Measurements from ENCODE around the gene ATPAF1. TPM values are rescaled to one million over a fixed set of nuclear protein-coding genes. Genes with fewer than 3 reads are reported as not detected.

ATPAF1 gene
- total and polyA plus RNA-seq, 9 of the 15 experiments (the other 6 are each of a cell fraction or from before 2014, with no cell fraction given): 6.3 to 56.2 (median 27.4) TPM

- ChIA-PET CTCF (ENCODE audit: low intra/inter-chr PET ratio) (interaction anchor here (0.9 kb wide), 1 partner anchor 37 kb away, joined by 3 read pairs; no protein-coding TSS in a partner anchor), POLR2A (interaction anchor here (1.1 to 1.4 kb wide), 2 partner anchors 8 to 13 kb away, joined by 4 read pairs; no protein-coding TSS in a partner anchor)
- Histone ChIP-seq H3K4me2 (ENCODE audit: insufficient read depth, low read length) (no peak overlapping the region), H3K4me3 (no peak overlapping the region), H3K27ac (ENCODE audit: extremely low read depth, low read depth, low read length) (no peak overlapping the region), H4K20me1 (replicated peaks; ENCODE audit: control insufficient read depth, insufficient read depth, low read length) (no peaks in the 10 kb centered on the region), H3K36me3 (ENCODE audit: control insufficient read depth, insufficient read depth, low read length) (peaks cover 30% of the 10 kb centered on the region), H3K9me1 (ENCODE audit: control insufficient read depth, insufficient read depth, low read length) (no peaks in the 10 kb centered on the region), H3K9ac (ENCODE audit: insufficient read depth in 1 of 2, low read depth in 2 of 2, low read length in 2 of 2) (no peak overlapping the region), H3K79me2 (ENCODE audit: control insufficient read depth, insufficient read depth, low read length) (no peaks in the 10 kb centered on the region), H3K9me3 (replicated peaks; ENCODE audit: control insufficient read depth, insufficient read depth, low read depth, low read length) (no peaks in the 10 kb centered on the region), H2AFZ (ENCODE audit: low read depth, low read length) (no peak overlapping the region), H3K27me3 (ENCODE audit: control insufficient read depth in 2 of 2, insufficient read depth in 2 of 2, low read length in 2 of 2) (no peaks in the 10 kb centered on the region), H3K4me1 (replicated peaks in 1 of 2; ENCODE audit: control insufficient read depth in 2 of 2, insufficient read depth in 2 of 2, low read length in 2 of 2) (no peaks in the 10 kb centered on the region)
- ATAC-seq: no peak
- DNase-seq (ENCODE audit: extremely low read depth in 1 of 4, low spot score in 3 of 4): no peak
- FAIRE-seq: no peak
- WGBS (ENCODE audit: insufficient coverage, low coverage, missing lambda C conversion rate): 62% methylated on average over 2 of the region's 2 CpGs
- no TSS peak for BruUV-seq (replicated peaks)
- TF ChIP-seq ZNF76 (CRISPR knock-in tag; IDR thresholded peaks at IDR 0.05; ENCODE audit: borderline replicate concordance): no peak
- in situ Hi-C loops (cut with MboI) (no loop called here), intact Hi-C loops (cut with micrococcal nuclease) (no loop called here)
These were observed 8.8 kb downstream of the ATPAF1 start for GRCh38 chr1:46659307-46659870.

- Histone ChIP-seq H3K9ac (ENCODE audit: insufficient read depth in 1 of 2, low read depth in 2 of 2, low read length in 2 of 2) (no peak overlapping the region), H3K79me2 (ENCODE audit: control insufficient read depth, insufficient read depth, low read length) (no peaks in the 10 kb centered on the region), H3K9me3 (replicated peaks; ENCODE audit: control insufficient read depth, insufficient read depth, low read depth, low read length) (no peaks in the 10 kb centered on the region), H3K4me1 (replicated peaks in 1 of 2; ENCODE audit: control insufficient read depth in 2 of 2, insufficient read depth in 2 of 2, low read length in 2 of 2) (no peaks in the 10 kb centered on the region), H3K27ac (ENCODE audit: extremely low read depth, low read depth, low read length) (no peak overlapping the region), H3K4me3 (no peak overlapping the region), H4K20me1 (replicated peaks; ENCODE audit: control insufficient read depth, insufficient read depth, low read length) (no peaks in the 10 kb centered on the region), H3K9me1 (ENCODE audit: control insufficient read depth, insufficient read depth, low read length) (no peaks in the 10 kb centered on the region), H3K27me3 (ENCODE audit: control insufficient read depth in 2 of 2, insufficient read depth in 2 of 2, low read length in 2 of 2) (no peaks in the 10 kb centered on the region), H2AFZ (ENCODE audit: low read depth, low read length) (no peak overlapping the region), H3K36me3 (ENCODE audit: control insufficient read depth, insufficient read depth, low read length) (peaks cover 25% of the 10 kb centered on the region; the same call in 2 of the 3 replicates), H3K4me2 (ENCODE audit: insufficient read depth, low read length) (no peak overlapping the region)
- intact Hi-C loops (cut with micrococcal nuclease): no loop called here
- CTCF ChIA-PET (ENCODE audit: low intra/inter-chr PET ratio): no interaction called here
- POLR2A ChIA-PET: interaction anchor here (0.6 to 1.2 kb wide), 3 partner anchors 12 to 30 kb away, joined by 3 to 4 read pairs (median 3); no protein-coding TSS in a partner anchor
- in situ Hi-C loops (cut with MboI): no loop called here
- ATAC-seq: no peak
- BruUV-seq (replicated peaks): no TSS peak
- WGBS (ENCODE audit: insufficient coverage, low coverage, missing lambda C conversion rate): 79% methylated on average over 1 of the region's 1 CpG
- no peak for FAIRE-seq
- DNase-seq (ENCODE audit: extremely low read depth in 1 of 4, low spot score in 3 of 4): no peak
- TF ChIP-seq ZNF696 (CRISPR knock-in tag; conservative IDR thresholded peaks at IDR 0.05) (no peak), DACH1 (IDR thresholded peaks at IDR 0.05; ENCODE audit: partially characterized antibody) (no peak), GATAD2B (IDR thresholded peaks at IDR 0.05; ENCODE audit: borderline replicate concordance) (no peak), KLF16 (IDR thresholded peaks at IDR 0.05) (no peak), ZNF146 (CRISPR knock-in tag; IDR thresholded peaks at IDR 0.05; ENCODE audit: unreplicated experiment) (no peak), ELK1 (CRISPR knock-in tag; IDR thresholded peaks at IDR 0.05) (no peak), TSC22D4 (tag; IDR thresholded peaks at IDR 0.05) (no peak), STAT5A (IDR thresholded peaks at IDR 0.05; ENCODE audit: borderline replicate concordance, low read length) (no peak)
These were observed 10.4 kb downstream of the ATPAF1 start for GRCh38 chr1:46657775-46658174.

Measured in K562 (cell line).